K562 (cell line): Measurements from ENCODE around the gene RNF224. TPM values are rescaled to one million over a fixed set of nuclear protein-coding genes. Genes with fewer than 3 reads are reported as not detected.

Experiments
- ARNT ChIP-seq, 2 experiments: fragments of 450-650 bp; IDR thresholded peaks; 2 replicates each; pipeline ENCODE4 v1.6.1; 2016; ENCODE audit warnings: mild to moderate bottlenecking in 1 of 2
- BCOR ChIP-seq: fragments of 450-650 bp; IDR thresholded peaks from 2 replicates; pipeline ENCODE4 v1.6.1; 2016
- CXXC5 ChIP-seq: fragments of 250-450 bp; sonication (Bioruptor Pico); IDR thresholded peaks from 2 replicates; pipeline ENCODE4 v1.8.0; 2022; ENCODE audit warnings: inconsistent platforms, mild to moderate bottlenecking, moderate library complexity
- EWSR1 ChIP-seq: fragments of 450-650 bp; IDR thresholded peaks from 2 replicates; pipeline ENCODE4 v1.6.1; 2018; ENCODE audit warnings: borderline replicate concordance, mild to moderate bottlenecking, low read depth, moderate library complexity; ENCODE audit not compliant: partially characterized antibody
- HDAC8 ChIP-seq: fragments of 450-650 bp; IDR thresholded peaks from 2 replicates; pipeline ENCODE4 v1.6.1; 2016; ENCODE audit warnings: mild to moderate bottlenecking, missing genetic modification characterization, moderate library complexity, missing compliant biosample characterization
- HOMEZ ChIP-seq: fragments of 250-450 bp; sonication (Bioruptor Pico); IDR thresholded peaks from 2 replicates; pipeline ENCODE4 v1.4.0; 2020; ENCODE audit warnings: mild to moderate bottlenecking, moderate library complexity
- MNT ChIP-seq, 2 experiments: fragments of 450-650 bp; conservative IDR thresholded peaks; 2 replicates each; pipeline ENCODE4 v1.6.1; 2017; ENCODE audit warnings: mild to moderate bottlenecking in 2 of 2, moderate library complexity in 2 of 2
- MTA3 ChIP-seq: fragments of 450-650 bp; formaldehyde crosslinking; IDR thresholded peaks from 2 replicates; pipeline ENCODE4 v1.6.1; 2017; ENCODE audit warnings: mild to moderate bottlenecking, borderline replicate concordance
- MTF1 ChIP-seq: fragments of 250-450 bp; sonication (Bioruptor Pico); IDR thresholded peaks from 2 replicates; pipeline ENCODE4 v1.9.0; 2021; ENCODE audit warnings: moderate library complexity, mild to moderate bottlenecking, inconsistent platforms, borderline replicate concordance
- MYNN ChIP-seq, 2 experiments: sonication (generic); formaldehyde crosslinking in 1 of 2; IDR thresholded peaks; 2 replicates each; pipeline versions ENCODE4 v1.5.0 to v1.6.1; 2016 to 2020; ENCODE audit warnings: antibody characterized with exemption in 1 of 2, missing genetic modification reagents in 1 of 2
- NCOR1 ChIP-seq: fragments of 450-650 bp; IDR thresholded peaks from 2 replicates; pipeline ENCODE4 v1.6.1; 2016; ENCODE audit warnings: mild to moderate bottlenecking, moderate library complexity
- NFRKB ChIP-seq: fragments of 450-650 bp; IDR thresholded peaks from 2 replicates; pipeline ENCODE4 v1.6.1; 2016; ENCODE audit warnings: low read depth
- RBM15 ChIP-seq: fragments of 200-400 bp; formaldehyde crosslinking; IDR thresholded peaks from 2 replicates; pipeline ENCODE4 v1.6.1; 2018; ENCODE audit warnings: mild to moderate bottlenecking, low read length, moderate library complexity; ENCODE audit not compliant: insufficient read depth
- SMAD3 ChIP-seq: fragments of 450-650 bp; formaldehyde crosslinking; conservative IDR thresholded peaks from 2 replicates; pipeline ENCODE4 v1.4.0; 2020; ENCODE audit warnings: mild to moderate bottlenecking
- SMARCA4 ChIP-seq: fragments of 450-650 bp; IDR thresholded peaks from 2 replicates; pipeline ENCODE4 v1.6.1; 2016
- SRSF9 ChIP-seq: fragments of 200-400 bp; formaldehyde crosslinking; IDR thresholded peaks from 2 replicates; pipeline ENCODE4 v1.6.1; 2017; ENCODE audit warnings: low read depth, low read length, borderline replicate concordance
- STAG1 ChIP-seq: sonication (generic); formaldehyde crosslinking; IDR thresholded peaks from 2 replicates; pipeline ENCODE4 v1.5.0; 2020; ENCODE audit warnings: missing genetic modification reagents, borderline replicate concordance
- THRAP3 ChIP-seq: fragments of 450-650 bp; IDR thresholded peaks from 2 replicates; pipeline ENCODE4 v1.6.1; 2016; ENCODE audit warnings: mild to moderate bottlenecking, inconsistent platforms, borderline replicate concordance
- ZNF174 ChIP-seq: fragments of 250-450 bp; sonication (Bioruptor Pico); IDR thresholded peaks from 2 replicates; pipeline ENCODE4 v1.4.0; 2020; ENCODE audit warnings: mild to moderate bottlenecking
- ZNF3 ChIP-seq: fragments of 250-450 bp; sonication (Bioruptor Pico); IDR thresholded peaks from 2 replicates; pipeline ENCODE4 v1.5.0; 2021; ENCODE audit warnings: mild to moderate bottlenecking, moderate library complexity
- ZNF551 ChIP-seq: fragments of 250-450 bp; sonication (Bioruptor Pico); IDR thresholded peaks from 2 replicates; pipeline ENCODE4 v1.5.0; 2021; ENCODE audit warnings: mild to moderate bottlenecking, moderate library complexity
- ZNF589 ChIP-seq: fragments of 200-800 bp; sonication (Bioruptor generic); IDR thresholded peaks from 2 replicates; pipeline ENCODE4 v1.6.1; 2016; ENCODE audit warnings: low read depth, missing genetic modification characterization, missing compliant biosample characterization
- ZSCAN32 ChIP-seq: fragments of 450-650 bp; formaldehyde crosslinking; IDR thresholded peaks from 2 replicates; pipeline ENCODE4 v1.4.0; 2020; ENCODE audit warnings: mild to moderate bottlenecking, moderate library complexity
- polyA plus RNA-seq, 8 experiments: library from polyadenylated mRNA; depleted of rRNA in 4 of 8; stranded (reverse) in 5 of 8; unstranded in 3 of 8; fragments of >200 nt; fragmentation: Nextera tagmentation in 2 of 8; fragmentation: Illumina TruSeq in 1 of 8; extraction: Ambion mirVana in 2 of 8; extraction: Trizol in 1 of 8; gene quantifications; 2 replicates each; pipeline versions ENCODE4 v1.2.1 to v1.2.3, GENCODE V29; 2011 to 2014; ENCODE audit warnings: inconsistent platforms in 1 of 8, missing spikeins in 1 of 8
- total RNA-seq, 7 experiments: library from RNA; depleted of rRNA in 6 of 7; stranded (reverse); fragments of >200 nt in 6 of 7; fragmentation: Illumina TruSeq in 2 of 7; extraction: Trizol in 2 of 7; gene quantifications; 2 replicates each; pipeline versions ENCODE4 v1.2.1 to v1.2.3, GENCODE V29; 2011 to 2021; ENCODE audit warnings: low replicate concordance in 1 of 7
- TF ChIP-seq, protein P1 (sequence below): sonication (generic); formaldehyde crosslinking; IDR thresholded peaks from 2 replicates; pipeline ENCODE4 v1.9.0; 2022; ENCODE audit warnings: mild to moderate bottlenecking, missing genetic modification reagents

RNF224 gene
- total and polyA plus RNA-seq, 9 of the 15 experiments (the other 6 are each of a cell fraction or from before 2014, with no cell fraction given), result not detected

DNA sequence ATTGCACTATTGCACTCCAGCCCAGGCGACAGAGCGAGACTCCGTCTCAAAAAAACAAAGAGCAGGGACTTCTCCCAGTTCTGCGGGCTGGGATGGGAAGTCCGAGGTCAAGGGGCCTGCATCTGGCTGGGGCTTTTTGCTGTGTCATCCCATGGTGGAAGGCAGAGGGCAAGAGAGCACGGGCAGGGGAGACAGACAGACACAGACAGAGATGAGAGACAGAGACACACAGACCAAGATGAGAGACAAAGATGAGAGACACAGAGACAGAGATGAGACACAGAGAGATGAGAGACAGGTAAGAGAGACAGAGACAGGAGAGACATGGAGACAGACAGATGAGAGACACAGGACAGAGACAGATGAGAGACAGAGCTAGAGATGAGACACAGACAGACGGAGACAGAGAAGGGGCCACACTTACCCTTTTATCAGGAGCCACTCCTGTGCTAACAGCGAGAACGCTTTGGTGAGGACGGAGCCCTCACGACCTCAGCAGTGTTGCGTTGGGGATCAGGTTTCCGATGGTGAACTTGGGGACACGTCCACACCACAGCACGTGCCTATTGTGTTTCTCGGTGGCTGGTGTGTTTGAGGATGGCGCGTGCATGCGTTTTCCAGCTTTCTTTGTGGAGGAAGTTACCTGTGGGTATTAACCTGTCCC, 41.4 kb downstream of the RNF224 start (continued):
- TF ChIP-seq, protein P1, sequence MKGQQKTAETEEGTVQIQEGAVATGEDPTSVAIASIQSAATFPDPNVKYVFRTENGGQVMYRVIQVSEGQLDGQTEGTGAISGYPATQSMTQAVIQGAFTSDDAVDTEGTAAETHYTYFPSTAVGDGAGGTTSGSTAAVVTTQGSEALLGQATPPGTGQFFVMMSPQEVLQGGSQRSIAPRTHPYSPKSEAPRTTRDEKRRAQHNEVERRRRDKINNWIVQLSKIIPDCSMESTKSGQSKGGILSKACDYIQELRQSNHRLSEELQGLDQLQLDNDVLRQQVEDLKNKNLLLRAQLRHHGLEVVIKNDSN (CRISPR knock-in tag), result peak; percentile 47
- TF ChIP-seq MTA3, result peak; percentile 50; the same call in 1 of the 2 replicates
- no peak for TF ChIP-seq ZNF174 (CRISPR knock-in tag)
- no peak for TF ChIP-seq EWSR1
- TF ChIP-seq HOMEZ, result no peak
- TF ChIP-seq NCOR1, result peak; percentile 85
- peak; percentile 90 for TF ChIP-seq SMARCA4
- TF ChIP-seq ZNF3 (CRISPR knock-in tag), result no peak
- TF ChIP-seq CXXC5 (CRISPR knock-in tag), result peak; percentile 74
- peak; percentile 47; the same call in 1 of the 2 replicates for TF ChIP-seq NFRKB
- no peak for TF ChIP-seq RBM15
- TF ChIP-seq ARNT (IDR thresholded peaks at IDR 0.05), result peak; percentile 47 to 90; a peak in 2 of 4 replicates
- no peak for TF ChIP-seq MTF1 (CRISPR knock-in tag)
- TF ChIP-seq MYNN (IDR thresholded peaks at IDR 0.05), result no peak
- no peak for TF ChIP-seq MYNN (CRISPR knock-in tag; IDR thresholded peaks at IDR 0.05)
- TF ChIP-seq ZNF589 (CRISPR knock-in tag), result 0 out of 2 replicates have a peak, but pooled peaks have one; percentile 26
- TF ChIP-seq ZSCAN32 (CRISPR knock-in tag), result no peak
- TF ChIP-seq ZNF551, result no peak
- peak; percentile 14 to 66; a peak in 2 of 4 replicates for TF ChIP-seq MNT (conservative IDR thresholded peaks at IDR 0.05)
- TF ChIP-seq SRSF9, result no peak
- no peak for TF ChIP-seq SMAD3
- TF ChIP-seq STAG1 (CRISPR knock-in tag), result no peak
- no peak for TF ChIP-seq HDAC8
- peak; percentile 95 for TF ChIP-seq BCOR
- TF ChIP-seq THRAP3, result peak; percentile 63; the same call in 1 of the 2 replicates
